DMS 273 (cell line): Measurements from ENCODE around the gene STRN3.
"Not testable (repeated sequence)": the region's sequence is repeated elsewhere in the genome, so short reads cannot be mapped to it uniquely, and the experiment has no call there.

Experiments
- DNase-seq: peaks from one replicate; lab custom pipeline; 2025; ENCODE audit not compliant: unreplicated experiment; lab: John Stamatoyannopoulos, UW

STRN3 gene

DNA sequence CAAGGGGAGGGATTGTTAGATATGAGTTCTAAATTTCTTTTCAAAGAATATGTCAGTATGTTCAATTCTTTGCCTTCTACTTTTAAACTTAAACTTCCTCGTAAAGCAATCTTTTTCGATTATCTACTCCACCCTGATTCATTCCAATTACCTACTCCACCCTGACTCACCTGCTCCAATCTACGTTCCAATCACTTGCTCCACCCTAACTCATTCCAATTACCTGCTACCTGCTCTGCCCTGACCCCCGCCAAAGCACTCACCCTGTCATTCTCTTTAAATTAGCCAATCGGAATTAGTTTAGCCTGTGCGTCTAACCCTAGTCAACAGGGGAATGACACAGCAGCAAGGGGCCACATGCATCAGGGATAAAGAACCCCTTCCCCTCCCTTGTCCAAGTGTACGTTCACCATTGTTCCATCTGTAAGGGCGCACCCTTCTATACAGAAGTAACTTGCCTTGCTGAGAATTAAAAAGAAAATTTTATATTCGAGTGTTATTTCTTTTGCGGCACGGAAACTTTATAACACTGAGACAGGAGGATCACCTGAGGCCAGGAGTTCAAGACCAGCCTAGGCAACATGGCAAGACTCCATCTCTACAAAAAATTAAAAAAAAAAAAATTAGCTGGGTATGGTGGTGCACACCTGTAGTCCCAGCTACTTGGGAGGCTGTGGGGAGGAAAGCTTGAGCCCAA, 54.0 kb downstream of the STRN3 start:
- not testable (repeated sequence) for DNase-seq

GRCh38 chr14:30971586-30971985, 54.6 kb downstream of the STRN3 start:
- no peak for DNase-seq

DNA sequence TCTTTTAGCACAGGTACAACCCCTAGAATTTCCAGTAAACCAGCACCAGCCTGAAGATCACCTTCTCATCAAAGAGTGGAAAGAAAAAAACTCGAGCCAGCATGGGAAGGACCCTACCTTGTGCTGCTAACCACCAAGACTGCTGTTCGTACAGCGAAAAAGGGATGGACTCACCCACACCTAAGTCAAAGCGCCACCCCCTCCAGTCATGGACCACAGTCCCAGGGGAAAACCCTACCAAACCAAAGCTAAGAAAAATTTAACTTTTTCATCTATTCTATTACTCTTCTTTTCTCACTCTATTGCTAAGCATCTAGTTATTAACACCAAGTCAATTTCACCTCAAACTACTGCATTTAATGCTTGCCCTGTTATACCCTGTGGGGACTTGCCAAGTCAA, 56.4 kb downstream of the STRN3 start:
- DNase-seq, result not testable (repeated sequence)

DNA sequence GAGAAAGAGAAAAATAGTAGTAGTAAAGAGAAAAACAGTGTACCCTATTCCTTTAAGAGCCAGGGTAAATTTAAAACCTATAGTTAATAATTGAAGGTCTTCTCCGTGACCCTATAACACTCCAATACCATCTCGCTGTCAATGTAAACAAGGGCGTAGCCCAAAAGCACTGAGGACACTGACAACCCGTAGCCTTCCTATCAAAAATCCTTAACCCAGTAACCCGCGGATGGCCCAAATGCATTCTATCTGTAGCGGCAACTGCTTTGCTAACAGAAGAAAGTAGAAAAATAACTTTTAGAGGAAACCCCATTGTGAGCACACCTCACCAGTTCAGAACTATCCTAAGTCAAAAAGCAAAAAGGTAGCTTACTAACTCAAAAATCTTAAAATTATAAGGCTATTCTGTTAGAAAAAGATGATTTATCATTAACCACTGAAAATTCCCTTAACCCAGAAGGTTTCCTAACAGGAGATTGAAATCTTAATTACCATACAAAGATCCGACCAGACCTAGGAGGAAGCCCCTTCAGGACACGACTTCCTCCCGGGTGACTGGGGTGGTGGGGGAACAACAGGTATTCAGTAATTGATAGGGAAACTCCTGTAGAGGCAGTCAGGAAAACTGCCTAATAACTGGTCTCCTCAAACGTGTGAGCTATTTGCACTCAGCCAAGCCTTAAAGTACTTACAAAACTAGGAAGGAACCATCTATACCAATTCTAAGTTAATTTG, 58.6 kb downstream of the STRN3 start:
- not testable (repeated sequence) for DNase-seq

GRCh38 chr14:30966415-30967363, 59.5 kb downstream of the STRN3 start:
- no peak for DNase-seq

- DNase-seq, result not testable (repeated sequence)
Observed at GRCh38 chr14:30965861-30966260, 60.3 kb downstream of the STRN3 start.

DNA sequence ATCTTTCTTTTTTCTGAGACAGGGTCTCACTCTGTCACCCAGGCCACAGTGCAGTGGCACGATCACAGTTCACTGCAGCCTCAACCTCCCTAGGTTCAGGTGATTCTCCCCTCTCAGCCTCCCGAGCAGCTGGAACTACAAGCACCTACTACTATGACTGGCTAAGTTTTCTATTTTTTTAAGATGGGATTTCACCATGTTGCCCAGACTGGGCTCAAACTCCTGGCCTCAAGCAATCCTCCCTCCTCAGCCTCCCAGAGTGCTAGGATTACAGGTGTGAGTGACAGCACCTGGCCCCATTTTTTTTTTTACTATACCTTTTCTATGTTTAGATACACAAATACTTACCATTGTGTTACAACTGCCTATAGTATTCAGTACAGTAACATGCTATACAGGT, 63.6 kb downstream of the STRN3 start:
- not testable (repeated sequence) for DNase-seq

DNA sequence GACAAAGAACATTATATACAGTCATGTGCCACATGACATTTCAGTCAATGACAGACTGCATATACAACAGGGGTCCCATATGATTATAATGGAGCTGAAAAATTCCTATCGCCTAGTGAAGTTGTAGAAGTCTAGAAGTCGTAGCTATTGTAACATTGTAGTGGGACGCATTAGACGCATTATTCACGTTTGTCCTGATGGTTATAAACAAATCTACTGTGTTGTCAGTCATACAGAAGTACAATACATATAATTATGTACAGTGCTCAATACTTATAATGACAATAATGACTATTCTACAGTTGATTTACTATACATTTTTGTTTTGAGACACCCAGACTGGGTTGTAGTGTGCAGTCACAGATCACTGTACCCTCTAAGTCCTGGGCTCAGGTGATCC, 64.8 kb downstream of the STRN3 start:
- DNase-seq, result no peak

- no peak for DNase-seq
Observed at GRCh38 chr14:30960216-30960615, 66.0 kb downstream of the STRN3 start.

DNA sequence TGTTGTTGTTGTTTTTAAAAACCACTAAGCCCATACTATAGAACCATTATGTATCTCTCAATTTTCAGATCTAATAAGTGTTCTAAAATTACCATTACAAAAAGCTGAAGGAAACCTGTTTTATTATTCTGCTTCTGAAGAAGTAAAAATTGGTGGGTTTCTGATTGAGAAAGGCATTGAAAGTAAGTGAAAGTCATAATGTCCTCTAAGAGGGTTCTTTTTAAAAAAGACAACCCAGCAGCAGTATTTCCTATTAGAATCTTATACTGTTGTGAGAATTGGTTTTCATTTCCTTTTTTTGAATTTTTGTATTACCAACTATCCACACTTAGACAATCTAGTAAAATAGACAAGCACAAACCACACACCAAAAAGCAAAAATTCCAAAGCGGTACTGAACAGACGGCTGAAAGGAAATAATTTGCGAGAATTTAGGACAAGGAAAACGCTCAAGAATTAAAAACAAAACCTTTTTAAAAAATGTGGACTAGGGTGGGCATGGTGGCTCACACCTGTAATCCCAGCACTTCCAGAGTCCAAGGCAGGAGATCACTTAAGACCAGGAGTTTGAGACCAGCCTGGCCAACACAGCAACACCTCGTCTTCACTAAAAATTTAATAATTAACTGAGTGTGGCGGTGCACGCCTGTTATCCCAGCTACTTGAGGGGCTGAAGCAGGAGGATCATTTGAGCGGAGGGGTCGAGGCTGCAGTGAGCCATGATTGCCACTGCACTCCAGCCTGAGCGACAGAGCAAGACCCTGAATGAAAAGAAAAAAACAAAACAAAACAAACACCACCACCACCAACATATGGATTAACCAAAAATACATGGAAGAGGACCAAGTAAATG, 67.4 kb downstream of the STRN3 start:
- no peak for DNase-seq

- no peak for DNase-seq
Observed at GRCh38 chr14:30957813-30958370, 68.3 kb downstream of the STRN3 start.

- DNase-seq, result no peak
Observed at GRCh38 chr14:30949651-30950050, 76.5 kb downstream of the STRN3 start.

- DNase-seq, result no peak
Observed at GRCh38 chr14:30943694-30944093, 82.5 kb downstream of the STRN3 start.

GRCh38 chr14:30940886-30941285, 85.3 kb downstream of the STRN3 start:
- no peak for DNase-seq

- DNase-seq, result no peak
Observed at GRCh38 chr14:30938617-30939016, 87.6 kb downstream of the STRN3 start.

DNA sequence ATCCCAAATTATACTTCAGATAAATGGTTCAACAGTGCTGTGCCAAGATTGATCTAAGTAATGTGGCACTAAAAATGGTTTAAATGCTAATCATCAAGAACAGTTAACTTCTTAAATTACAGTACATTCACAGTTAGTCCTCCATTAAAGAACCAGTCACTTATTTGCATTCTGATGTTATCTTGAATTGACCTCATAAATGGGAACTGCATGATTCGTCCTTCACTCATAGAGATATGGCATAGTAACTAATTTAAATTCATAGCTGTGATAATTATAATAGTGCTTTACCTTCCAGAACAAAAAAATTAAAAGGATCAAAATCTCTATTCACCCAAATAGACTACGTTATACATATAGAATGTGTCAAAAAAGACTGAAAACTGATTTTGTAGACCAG, 90.7 kb downstream of the STRN3 start:
- DNase-seq, result no peak

GRCh38 chr14:30933937-30934336, 92.2 kb downstream of the STRN3 start:
- not testable (repeated sequence) for DNase-seq

GRCh38 chr14:30928462-30928861, 97.7 kb downstream of the STRN3 start:
- no peak for DNase-seq

DNA sequence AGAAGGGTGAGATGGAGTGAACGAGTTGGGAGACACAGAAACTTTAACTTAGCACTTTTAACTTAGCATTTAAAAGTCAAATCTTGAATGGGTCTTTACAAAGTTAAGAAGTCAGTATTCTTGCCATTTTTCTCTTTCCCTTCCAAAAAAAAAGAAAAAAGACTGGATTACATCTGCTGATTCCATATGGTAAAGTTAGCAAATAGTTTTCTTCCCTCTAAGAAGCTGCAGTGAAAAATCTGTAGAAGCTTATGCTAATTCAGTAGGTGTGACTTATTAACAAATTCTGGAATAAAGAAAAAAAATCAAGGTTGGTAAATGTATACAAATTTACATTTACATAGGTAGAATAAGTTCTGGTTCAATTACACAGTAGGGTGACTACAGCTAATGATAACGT, 100.9 kb downstream of the STRN3 start:
- no peak for DNase-seq

- DNase-seq, result no peak
Observed at GRCh38 chr14:30921788-30922187, 104.4 kb downstream of the STRN3 start.
